WTC11 (cell line): ENCODE results near the gene TJP3.

Experiments used
- ETV6 ChIP-seq: sonication (generic); formaldehyde crosslinking; IDR thresholded peaks from 2 replicates; pipeline ENCODE4 v1.8.1; 2022; ENCODE audit warnings: mild to moderate bottlenecking, missing genetic modification reagents
- FOXJ3 ChIP-seq: sonication (generic); formaldehyde crosslinking; IDR thresholded peaks from 2 replicates; pipeline ENCODE4 v1.9.0; 2021; ENCODE audit warnings: missing genetic modification reagents, mild to moderate bottlenecking, borderline replicate concordance
- FOXK1 ChIP-seq: sonication (generic); formaldehyde crosslinking; IDR thresholded peaks from 2 replicates; pipeline ENCODE4 v1.8.0; 2022; ENCODE audit warnings: mild to moderate bottlenecking, moderate library complexity, missing genetic modification reagents
- IRF2 ChIP-seq: sonication (generic); formaldehyde crosslinking; IDR thresholded peaks from 2 replicates; pipeline ENCODE4 v1.8.0; 2022; ENCODE audit warnings: low read depth, missing genetic modification reagents, borderline replicate concordance
- MXD4 ChIP-seq: fragments of 250-450 bp; sonication (Bioruptor Pico); IDR thresholded peaks from 2 replicates; pipeline ENCODE4 v1.8.0; 2021; ENCODE audit warnings: mild to moderate bottlenecking, moderate library complexity, borderline replicate concordance
- TF ChIP-seq, protein P1 (sequence below): fragments of 200-600 bp; IDR thresholded peaks from 2 replicates; pipeline ENCODE4 v1.8.0; 2022; ENCODE audit warnings: antibody characterized with exemption
- TF ChIP-seq, protein P2 (sequence below): sonication (generic); formaldehyde crosslinking; IDR thresholded peaks from 2 replicates; pipeline ENCODE4 v1.8.1; 2023; ENCODE audit warnings: mild to moderate bottlenecking, moderate library complexity, missing genetic modification reagents
- TF ChIP-seq, protein P3 (sequence below): sonication (generic); formaldehyde crosslinking; IDR thresholded peaks from 2 replicates; pipeline ENCODE4 v1.8.1; 2023; ENCODE audit warnings: mild to moderate bottlenecking, missing genetic modification reagents, moderate library complexity
- TF ChIP-seq, protein P4 (sequence below): sonication (generic); formaldehyde crosslinking; IDR thresholded peaks from 2 replicates; pipeline ENCODE4 v1.8.1; 2023; ENCODE audit warnings: mild to moderate bottlenecking, missing genetic modification reagents
- TF ChIP-seq, protein P5 (sequence below): sonication (generic); formaldehyde crosslinking; IDR thresholded peaks from 2 replicates; pipeline ENCODE4 v1.8.0; 2022; ENCODE audit warnings: mild to moderate bottlenecking, missing genetic modification reagents

DNA sequence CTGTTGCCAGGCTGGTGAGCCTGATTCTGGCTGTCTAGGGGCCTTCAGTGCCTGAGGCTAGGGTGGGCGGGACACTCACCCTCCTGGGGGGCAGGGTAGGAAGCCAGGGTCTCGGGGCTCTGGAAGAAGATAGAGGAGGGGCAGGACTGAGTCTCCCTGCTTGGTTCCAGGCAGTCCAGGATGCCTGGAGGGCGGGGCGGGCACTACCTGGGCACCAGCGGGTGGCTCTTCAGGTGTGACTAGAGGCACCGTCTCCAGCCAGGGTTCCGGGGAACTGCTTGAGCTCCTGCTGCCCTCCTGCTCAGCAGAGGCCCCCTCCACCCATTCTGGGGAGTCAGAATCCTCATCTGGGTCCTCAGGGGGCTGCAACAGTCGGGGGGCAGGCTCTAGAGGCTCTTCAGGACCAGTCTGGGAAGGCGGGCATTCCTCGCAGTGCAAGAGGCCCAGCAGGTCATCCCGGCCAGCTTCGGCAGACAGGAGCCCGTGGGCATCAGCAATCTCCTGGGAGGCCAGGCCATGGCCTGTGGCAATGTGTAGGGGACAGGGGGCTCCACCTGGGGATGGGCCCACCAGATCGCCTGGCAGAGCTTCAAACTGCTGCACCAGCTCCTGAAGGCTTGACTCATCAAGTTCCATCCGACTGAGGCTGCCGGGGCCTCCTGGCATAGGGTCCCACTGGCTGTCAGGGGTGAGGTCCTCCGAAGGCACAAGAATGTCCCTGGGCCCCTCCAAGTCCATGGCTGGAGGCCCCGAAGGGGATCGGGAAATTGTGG, 51.5 kb downstream of the TJP3 start:
- TF ChIP-seq, protein P1, sequence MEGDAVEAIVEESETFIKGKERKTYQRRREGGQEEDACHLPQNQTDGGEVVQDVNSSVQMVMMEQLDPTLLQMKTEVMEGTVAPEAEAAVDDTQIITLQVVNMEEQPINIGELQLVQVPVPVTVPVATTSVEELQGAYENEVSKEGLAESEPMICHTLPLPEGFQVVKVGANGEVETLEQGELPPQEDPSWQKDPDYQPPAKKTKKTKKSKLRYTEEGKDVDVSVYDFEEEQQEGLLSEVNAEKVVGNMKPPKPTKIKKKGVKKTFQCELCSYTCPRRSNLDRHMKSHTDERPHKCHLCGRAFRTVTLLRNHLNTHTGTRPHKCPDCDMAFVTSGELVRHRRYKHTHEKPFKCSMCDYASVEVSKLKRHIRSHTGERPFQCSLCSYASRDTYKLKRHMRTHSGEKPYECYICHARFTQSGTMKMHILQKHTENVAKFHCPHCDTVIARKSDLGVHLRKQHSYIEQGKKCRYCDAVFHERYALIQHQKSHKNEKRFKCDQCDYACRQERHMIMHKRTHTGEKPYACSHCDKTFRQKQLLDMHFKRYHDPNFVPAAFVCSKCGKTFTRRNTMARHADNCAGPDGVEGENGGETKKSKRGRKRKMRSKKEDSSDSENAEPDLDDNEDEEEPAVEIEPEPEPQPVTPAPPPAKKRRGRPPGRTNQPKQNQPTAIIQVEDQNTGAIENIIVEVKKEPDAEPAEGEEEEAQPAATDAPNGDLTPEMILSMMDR, result no peak
- TF ChIP-seq, protein P2, sequence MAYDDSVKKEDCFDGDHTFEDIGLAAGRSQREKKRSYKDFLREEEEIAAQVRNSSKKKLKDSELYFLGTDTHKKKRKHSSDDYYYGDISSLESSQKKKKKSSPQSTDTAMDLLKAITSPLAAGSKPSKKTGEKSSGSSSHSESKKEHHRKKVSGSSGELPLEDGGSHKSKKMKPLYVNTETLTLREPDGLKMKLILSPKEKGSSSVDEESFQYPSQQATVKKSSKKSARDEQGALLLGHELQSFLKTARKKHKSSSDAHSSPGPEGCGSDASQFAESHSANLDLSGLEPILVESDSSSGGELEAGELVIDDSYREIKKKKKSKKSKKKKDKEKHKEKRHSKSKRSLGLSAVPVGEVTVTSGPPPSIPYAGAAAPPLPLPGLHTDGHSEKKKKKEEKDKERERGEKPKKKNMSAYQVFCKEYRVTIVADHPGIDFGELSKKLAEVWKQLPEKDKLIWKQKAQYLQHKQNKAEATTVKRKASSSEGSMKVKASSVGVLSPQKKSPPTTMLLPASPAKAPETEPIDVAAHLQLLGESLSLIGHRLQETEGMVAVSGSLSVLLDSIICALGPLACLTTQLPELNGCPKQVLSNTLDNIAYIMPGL (CRISPR knock-in tag), result no peak
- no peak for TF ChIP-seq FOXJ3 (CRISPR knock-in tag)
- no peak for TF ChIP-seq IRF2 (CRISPR knock-in tag)
- TF ChIP-seq, protein P3, sequence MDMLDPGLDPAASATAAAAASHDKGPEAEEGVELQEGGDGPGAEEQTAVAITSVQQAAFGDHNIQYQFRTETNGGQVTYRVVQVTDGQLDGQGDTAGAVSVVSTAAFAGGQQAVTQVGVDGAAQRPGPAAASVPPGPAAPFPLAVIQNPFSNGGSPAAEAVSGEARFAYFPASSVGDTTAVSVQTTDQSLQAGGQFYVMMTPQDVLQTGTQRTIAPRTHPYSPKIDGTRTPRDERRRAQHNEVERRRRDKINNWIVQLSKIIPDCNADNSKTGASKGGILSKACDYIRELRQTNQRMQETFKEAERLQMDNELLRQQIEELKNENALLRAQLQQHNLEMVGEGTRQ (CRISPR knock-in tag), result no peak
- TF ChIP-seq, protein P4, sequence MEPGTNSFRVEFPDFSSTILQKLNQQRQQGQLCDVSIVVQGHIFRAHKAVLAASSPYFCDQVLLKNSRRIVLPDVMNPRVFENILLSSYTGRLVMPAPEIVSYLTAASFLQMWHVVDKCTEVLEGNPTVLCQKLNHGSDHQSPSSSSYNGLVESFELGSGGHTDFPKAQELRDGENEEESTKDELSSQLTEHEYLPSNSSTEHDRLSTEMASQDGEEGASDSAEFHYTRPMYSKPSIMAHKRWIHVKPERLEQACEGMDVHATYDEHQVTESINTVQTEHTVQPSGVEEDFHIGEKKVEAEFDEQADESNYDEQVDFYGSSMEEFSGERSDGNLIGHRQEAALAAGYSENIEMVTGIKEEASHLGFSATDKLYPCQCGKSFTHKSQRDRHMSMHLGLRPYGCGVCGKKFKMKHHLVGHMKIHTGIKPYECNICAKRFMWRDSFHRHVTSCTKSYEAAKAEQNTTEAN, result no peak
- no peak for TF ChIP-seq FOXK1 (CRISPR knock-in tag)
- TF ChIP-seq ETV6 (CRISPR knock-in tag), result no peak
- no peak for TF ChIP-seq MXD4
- TF ChIP-seq, protein P5, sequence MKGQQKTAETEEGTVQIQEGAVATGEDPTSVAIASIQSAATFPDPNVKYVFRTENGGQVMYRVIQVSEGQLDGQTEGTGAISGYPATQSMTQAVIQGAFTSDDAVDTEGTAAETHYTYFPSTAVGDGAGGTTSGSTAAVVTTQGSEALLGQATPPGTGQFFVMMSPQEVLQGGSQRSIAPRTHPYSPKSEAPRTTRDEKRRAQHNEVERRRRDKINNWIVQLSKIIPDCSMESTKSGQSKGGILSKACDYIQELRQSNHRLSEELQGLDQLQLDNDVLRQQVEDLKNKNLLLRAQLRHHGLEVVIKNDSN (CRISPR knock-in tag), result no peak
